Limb (tissue), 2 donors: ENCODE results near the gene HOXD12.
A peak's percentile ranks its signal among the peaks of the same experiment; 100 is the strongest.

Experiments used
- DNase-seq, 2 donors: peaks; one replicate each; pipeline ENCODE4 v3.0.0-alpha.2; 2016; ENCODE audit errors: extremely low spot score in 2 of 2

HOXD12 gene

GRCh38 chr2:176099728-176100546 is at the start of gene HOXD12:
HOXD12 (plus strand) TSS chr2:176099795; CDS start chr2:176099802, 7 bp downstream.
- no peak for DNase-seq

GRCh38 chr2:176056406-176056805 is 43.2 kb upstream of the HOXD12 start:
- DNase-seq, result no peak

- no peak for DNase-seq
Observed at GRCh38 chr2:176063958-176064357, 35.6 kb upstream of the HOXD12 start.

GRCh38 chr2:176066645-176067588 is 32.7 kb upstream of the HOXD12 start:
- DNase-seq, result peak in 1 of 2 donors; percentile 48

- peak in 1 of 2 donors; percentile 47 for DNase-seq
Observed at GRCh38 chr2:176067589-176068418, 31.8 kb upstream of the HOXD12 start.

- DNase-seq, result peak in 1 of 2 donors; percentile 36
Observed at GRCh38 chr2:176068419-176068832, 31.2 kb upstream of the HOXD12 start.

- peak in 1 of 2 donors; percentile 31 for DNase-seq
Observed at GRCh38 chr2:176071330-176072291, 28.0 kb upstream of the HOXD12 start.

GRCh38 chr2:176072292-176072669 is 27.3 kb upstream of the HOXD12 start:
- no peak for DNase-seq

GRCh38 chr2:176072951-176073904 is 26.4 kb upstream of the HOXD12 start:
- DNase-seq, result peak in 1 of 2 donors; percentile 49

- peak in 1 of 2 donors; percentile 37 for DNase-seq
Observed at GRCh38 chr2:176074919-176075425, 24.6 kb upstream of the HOXD12 start.

GRCh38 chr2:176075481-176075880 is 24.1 kb upstream of the HOXD12 start:
- peak in 1 of 2 donors; percentile 76 for DNase-seq

- no peak for DNase-seq
Observed at GRCh38 chr2:176076063-176076462, 23.5 kb upstream of the HOXD12 start.

- no peak for DNase-seq
Observed at GRCh38 chr2:176076796-176077195, 22.8 kb upstream of the HOXD12 start.

- peak in 1 of 2 donors; percentile 47 for DNase-seq
Observed at GRCh38 chr2:176078541-176079284, 20.9 kb upstream of the HOXD12 start.

GRCh38 chr2:176079285-176079830 is 20.2 kb upstream of the HOXD12 start:
- DNase-seq, result peak in 1 of 2 donors; percentile 59

GRCh38 chr2:176079831-176080539 is 19.6 kb upstream of the HOXD12 start:
- peak in 1 of 2 donors; percentile 79 for DNase-seq
